Gastrocnemius medialis (tissue), 4 donors: ENCODE measurements around the gene EXTL1.

ENCODE experiments used
- POLR2A ChIP-seq, 2 donors: fragments of 450-650 bp; IDR thresholded peaks; one replicate each; pipeline ENCODE4 v1.6.1; 2017; ENCODE audit warnings: antibody characterized with exemption in 2 of 2, mild to moderate bottlenecking in 2 of 2, moderate library complexity in 2 of 2
- TF ChIP-seq, protein P1 (sequence below), 5 experiments: fragments of 450-650 bp in 3 of 5; fragments of 200-600 bp in 2 of 5; sonication (generic) in 2 of 5; IDR thresholded peaks in 4 of 5; conservative IDR thresholded peaks in 1 of 5; 1 replicate in 4 of 5; 2 replicates in 1 of 5; pipeline ENCODE4 v1.5.1; 2016 to 2019; ENCODE audit warnings: antibody characterized with exemption in 5 of 5, mild to moderate bottlenecking in 3 of 5, moderate library complexity in 3 of 5

DNA sequence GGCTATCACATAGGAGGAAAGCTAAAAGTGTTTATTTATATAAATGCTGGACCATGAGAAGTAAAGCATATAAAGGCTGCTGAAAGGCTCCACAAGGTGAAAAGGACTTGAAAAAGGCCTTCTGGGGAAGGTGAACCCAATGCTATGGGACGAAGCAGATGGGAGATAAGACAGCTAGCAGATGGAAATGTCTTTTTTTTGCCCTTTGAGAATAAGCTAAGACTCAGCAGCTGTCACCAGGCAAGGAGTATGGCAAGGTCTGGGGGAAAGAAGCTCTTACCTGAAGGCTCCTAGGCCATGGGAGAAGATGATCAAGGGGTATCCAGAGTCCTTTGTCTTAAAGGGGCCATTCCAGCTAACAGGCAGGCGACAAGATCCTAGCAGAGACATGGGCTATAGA is 33.6 kb upstream of the EXTL1 start:
- TF ChIP-seq, protein P1, sequence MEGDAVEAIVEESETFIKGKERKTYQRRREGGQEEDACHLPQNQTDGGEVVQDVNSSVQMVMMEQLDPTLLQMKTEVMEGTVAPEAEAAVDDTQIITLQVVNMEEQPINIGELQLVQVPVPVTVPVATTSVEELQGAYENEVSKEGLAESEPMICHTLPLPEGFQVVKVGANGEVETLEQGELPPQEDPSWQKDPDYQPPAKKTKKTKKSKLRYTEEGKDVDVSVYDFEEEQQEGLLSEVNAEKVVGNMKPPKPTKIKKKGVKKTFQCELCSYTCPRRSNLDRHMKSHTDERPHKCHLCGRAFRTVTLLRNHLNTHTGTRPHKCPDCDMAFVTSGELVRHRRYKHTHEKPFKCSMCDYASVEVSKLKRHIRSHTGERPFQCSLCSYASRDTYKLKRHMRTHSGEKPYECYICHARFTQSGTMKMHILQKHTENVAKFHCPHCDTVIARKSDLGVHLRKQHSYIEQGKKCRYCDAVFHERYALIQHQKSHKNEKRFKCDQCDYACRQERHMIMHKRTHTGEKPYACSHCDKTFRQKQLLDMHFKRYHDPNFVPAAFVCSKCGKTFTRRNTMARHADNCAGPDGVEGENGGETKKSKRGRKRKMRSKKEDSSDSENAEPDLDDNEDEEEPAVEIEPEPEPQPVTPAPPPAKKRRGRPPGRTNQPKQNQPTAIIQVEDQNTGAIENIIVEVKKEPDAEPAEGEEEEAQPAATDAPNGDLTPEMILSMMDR (IDR thresholded peaks at IDR 0.05 in 4 of 5, conservative IDR thresholded peaks at IDR 0.05 in 1 of 5), result no peak
- TF ChIP-seq POLR2A (IDR thresholded peaks at IDR 0.05), result no peak
